GM12872 (cell line): ENCODE measurements around the gene SYT4.

Source experiments
- TF ChIP-seq, protein P1 (sequence below): IDR thresholded peaks from 3 replicates; pipeline ENCODE4 v1.5.1; 2011; ENCODE audit warnings: low read depth, mild to moderate bottlenecking, low read length, moderate library complexity; ENCODE audit not compliant: insufficient read depth

Gene SYT4

DNA sequence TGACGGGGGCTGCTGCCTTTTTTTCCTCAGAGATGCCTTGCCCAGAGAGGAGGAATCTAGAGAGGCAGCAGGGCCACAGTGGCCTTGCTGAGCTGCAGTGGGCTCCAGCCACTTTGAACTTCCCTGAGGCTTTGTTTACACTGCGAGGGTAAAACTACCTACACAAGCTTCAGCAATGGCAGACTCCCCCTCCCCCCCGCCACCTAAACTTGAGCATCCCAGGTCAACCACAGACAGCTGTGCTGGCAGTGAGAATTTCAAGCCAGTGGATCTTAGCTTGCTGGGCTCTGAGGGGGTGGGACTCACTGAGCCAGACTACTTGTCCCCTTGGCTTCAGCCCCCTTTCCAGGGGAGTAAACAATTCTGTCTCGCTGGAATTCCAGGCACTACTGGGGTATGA lies 11.8 kb downstream of the SYT4 start:
- TF ChIP-seq, protein P1, sequence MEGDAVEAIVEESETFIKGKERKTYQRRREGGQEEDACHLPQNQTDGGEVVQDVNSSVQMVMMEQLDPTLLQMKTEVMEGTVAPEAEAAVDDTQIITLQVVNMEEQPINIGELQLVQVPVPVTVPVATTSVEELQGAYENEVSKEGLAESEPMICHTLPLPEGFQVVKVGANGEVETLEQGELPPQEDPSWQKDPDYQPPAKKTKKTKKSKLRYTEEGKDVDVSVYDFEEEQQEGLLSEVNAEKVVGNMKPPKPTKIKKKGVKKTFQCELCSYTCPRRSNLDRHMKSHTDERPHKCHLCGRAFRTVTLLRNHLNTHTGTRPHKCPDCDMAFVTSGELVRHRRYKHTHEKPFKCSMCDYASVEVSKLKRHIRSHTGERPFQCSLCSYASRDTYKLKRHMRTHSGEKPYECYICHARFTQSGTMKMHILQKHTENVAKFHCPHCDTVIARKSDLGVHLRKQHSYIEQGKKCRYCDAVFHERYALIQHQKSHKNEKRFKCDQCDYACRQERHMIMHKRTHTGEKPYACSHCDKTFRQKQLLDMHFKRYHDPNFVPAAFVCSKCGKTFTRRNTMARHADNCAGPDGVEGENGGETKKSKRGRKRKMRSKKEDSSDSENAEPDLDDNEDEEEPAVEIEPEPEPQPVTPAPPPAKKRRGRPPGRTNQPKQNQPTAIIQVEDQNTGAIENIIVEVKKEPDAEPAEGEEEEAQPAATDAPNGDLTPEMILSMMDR, result no peak

DNA sequence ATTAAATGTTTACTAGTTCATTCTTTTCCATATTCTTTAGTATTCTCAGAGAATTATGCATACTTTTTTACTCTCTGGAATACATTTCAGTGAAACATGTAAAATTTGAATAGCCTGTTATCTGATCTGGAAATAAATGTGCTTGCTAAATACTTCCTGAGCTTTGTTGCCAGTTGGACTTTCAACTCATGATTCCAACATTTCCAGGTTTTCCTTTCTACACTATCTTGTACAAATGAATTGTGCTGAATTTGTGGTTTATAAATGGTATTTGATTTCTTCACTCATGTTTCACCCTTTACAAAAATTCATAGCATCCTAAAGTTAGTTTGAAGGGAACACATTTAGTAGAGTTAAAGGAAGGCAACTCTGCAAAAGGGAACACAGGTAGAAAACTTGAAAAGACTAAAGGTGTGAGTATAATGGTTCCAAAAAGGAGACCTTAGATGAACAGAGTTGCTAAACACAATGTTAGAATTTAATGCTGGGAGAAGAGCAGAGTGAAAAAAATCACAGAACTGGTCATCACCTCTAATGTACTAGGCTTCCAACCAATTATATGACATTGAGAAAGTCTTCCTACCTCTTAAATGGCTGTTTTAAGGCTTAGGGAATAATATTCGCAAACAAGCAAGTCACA lies 28.6 kb downstream of the SYT4 start:
- TF ChIP-seq, protein P1, result no peak

DNA sequence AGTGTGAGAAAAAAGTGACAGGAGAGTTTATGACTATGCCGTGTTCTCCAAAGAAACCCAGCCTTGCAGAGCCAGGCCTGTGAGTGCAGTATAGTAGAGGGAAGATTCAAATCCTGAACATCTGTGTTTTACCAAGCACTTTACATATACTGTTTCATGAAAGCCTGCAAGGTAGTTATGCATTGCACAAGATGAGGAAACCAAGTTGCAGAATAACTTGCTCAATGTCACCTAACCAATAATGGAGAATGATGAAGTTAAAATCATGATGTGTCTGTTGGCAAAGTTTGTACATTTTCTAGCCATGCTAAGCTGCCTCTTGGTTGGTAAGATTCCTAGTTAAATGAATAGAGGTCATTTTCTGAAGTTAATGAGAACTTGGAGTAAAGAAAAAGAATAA lies 29.3 kb downstream of the SYT4 start:
- TF ChIP-seq, protein P1, result no peak

DNA sequence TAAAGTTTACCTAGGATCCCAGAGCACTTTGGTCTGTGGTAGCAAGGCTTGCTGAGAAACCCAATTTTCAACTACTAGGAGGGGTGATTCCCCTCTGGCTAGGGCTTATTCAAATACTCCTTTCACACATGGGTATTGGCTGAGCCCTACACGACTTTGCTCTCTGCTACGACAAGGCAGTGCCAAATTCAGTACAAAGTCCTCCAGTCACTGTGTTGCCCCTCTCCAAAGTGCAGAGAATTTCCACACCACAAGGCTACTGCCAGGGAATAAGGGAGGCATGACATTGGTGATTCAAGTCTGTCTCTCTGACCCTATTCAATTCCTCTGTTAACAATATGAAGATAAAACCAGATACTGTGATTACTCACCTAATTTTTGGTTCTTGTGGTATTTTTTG lies 38.9 kb downstream of the SYT4 start:
- TF ChIP-seq, protein P1, result no peak

GRCh38 chr18:43236921-43237320 lies 40.4 kb downstream of the SYT4 start:
- TF ChIP-seq, protein P1, result no peak

DNA sequence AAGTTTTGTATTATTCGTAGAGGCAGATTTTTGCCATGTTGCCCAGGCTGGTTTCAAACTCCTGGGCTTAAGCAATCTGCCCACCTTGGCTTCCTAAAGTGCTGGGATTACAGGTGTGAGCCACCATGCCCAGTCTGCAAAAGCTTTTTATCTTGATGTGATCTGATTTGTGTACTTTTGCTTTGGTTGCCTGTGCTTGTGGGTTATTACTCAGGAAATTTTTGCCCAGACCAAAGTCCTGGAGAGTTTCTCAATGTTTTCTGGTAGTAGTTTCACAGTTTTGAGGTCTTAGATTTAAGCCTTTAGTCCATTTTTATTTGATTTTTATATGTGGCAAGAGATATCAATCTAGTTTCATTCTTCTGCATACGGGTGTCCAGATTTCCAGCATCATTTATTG lies 42.4 kb downstream of the SYT4 start:
- TF ChIP-seq, protein P1, result no peak

DNA sequence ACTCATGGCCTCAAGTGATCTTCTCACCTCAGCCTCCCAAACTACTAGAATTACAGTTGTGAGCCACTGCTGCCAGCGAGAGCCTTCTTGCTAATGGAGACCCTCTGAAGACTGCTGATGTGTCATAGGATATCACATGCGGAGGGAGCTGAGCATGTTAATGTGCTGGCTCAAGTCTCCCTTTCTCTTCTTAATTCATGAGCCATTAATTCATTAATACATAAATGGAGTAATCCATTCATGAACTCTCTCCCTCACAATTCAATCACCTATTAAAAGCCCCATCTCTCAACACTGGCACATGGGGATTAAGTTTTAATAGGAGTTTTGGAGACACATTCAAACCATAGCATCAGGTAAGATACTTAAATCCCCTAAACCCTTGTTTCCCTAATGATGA lies 54.8 kb downstream of the SYT4 start:
- TF ChIP-seq, protein P1, result no peak
